GM19238 (cell line): ENCODE data around the gene ZMYM4.

Source experiments
- DNase-seq: peaks from one replicate; pipeline ENCODE4 v3.0.0; 2011; ENCODE audit warnings: low spot score; ENCODE audit not compliant: insufficient read length

Gene ZMYM4

DNA sequence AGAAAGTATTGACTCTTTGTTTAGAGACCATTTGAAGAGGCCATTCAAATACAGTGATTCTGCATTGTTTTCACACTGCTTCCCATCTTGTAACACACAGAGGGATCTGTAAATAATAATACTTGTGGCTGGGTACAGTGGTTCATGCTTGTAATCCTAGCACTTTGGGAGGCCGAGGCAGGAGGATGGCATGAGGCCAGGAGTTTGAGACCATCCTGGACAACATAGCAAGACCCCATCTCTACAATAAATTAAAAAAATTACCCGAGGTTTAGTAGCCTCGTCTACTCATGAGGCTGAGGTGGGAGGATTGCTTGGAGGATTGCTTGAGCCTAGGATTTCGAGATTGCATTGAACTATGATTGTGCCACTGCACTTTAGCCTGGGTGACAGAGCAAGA lies 5.7 kb downstream of the ZMYM4 start:
- DNase-seq: no peak

DNA sequence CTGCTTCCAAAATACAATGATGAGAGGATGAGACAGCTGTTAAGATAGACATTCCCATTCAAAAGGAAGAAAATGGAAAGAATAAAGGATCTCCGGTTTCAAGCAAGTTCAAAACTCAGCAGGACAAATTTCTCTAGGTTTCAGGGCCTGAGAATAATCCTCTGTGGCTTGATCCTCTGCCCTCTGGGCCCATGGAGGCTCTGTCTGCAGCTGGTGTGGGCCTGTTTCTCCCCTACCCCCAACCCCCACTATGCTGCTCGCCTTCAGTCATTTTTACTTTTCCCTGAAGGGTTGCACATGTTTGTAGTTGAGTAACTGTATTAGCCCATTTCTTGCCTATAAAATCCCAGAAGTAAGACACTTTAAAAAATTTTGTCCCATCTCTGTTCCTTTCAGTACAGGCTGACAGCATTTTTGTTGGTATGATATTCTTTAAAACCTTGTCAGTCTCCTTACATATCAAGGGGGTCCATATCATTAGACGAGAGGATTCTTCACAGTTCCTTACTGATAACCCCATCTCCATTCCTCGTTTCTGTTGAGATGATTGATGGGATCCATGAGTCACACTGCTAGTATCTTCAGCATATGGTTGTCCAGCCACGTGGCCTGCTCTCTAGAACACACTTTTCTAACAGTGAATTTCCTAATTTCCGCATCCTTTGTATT lies 10.5 kb downstream of the ZMYM4 start:
- DNase-seq: no peak

DNA sequence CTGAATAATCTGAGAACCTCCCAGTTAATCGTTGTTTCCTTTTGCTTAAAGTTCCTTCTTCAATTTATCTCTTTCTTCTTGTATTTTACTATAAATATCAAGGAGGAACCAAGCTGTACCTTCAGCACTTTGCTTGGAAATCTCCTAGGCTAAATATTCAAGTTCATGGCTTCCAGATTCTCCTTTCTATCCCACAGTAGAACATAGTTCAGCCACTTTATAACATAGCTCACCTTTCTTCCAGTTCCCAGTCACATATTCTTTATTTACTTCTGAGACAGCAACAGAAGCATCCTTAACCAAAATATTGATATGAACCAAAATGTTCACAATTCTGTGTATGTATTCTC lies 11.0 kb downstream of the ZMYM4 start:
- DNase-seq: no peak

DNA sequence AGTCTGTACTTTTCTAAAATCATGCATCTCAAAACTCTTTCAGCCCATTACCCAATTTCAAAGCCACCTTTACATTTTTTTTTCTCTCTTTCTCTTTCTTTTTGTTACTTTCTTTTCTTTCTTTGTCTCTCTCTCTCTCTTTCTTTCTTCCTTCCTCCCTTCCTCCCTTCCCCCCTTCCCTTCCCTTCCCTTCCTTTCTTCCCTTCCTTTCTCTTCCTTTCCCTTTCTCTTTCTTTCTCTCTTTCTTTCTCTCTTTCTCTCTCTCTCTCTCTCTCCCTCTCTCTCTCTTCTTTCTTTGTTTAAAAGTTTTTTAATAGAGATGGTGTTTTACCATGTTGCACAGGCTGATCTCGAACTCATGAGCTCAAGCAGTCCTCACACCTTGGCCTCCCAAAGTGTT lies 11.5 kb downstream of the ZMYM4 start:
- DNase-seq: no peak

DNA sequence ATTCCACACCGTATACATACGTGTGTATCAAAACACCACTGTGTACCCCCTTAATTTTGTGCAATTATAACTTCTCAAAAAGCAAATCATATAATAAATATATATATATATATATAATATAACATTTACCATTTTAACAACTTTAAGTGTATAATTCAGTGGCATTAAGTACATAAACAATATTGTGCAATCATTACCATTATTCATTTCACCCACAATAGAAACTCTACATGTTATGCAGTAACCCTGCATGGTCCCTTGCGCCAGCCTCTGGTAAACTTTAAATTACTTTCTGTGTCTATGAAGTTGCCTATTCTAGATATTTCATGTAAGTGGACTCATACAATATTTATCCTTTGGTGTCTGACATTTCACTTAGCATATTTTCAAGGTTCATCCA lies 13.1 kb downstream of the ZMYM4 start:
- DNase-seq: no peak

DNA sequence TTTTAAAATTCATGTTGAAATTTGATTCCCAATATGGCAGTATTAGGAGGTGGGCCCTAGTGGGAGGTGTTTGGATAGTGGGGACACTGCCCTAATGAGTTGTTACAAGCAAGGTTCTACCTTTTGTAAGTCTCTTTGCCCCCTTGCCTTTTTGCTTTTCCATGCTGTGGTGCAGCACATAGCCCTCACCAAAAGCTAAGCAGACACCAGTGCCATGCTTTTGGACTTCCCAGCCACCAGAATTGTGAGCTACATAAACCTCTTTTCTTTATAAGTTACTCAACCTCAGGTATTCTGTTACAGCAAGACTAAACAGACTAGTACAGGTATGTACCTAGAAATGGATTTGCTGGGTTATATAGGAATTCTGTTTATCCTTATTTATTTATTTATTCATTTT lies 13.7 kb downstream of the ZMYM4 start:
- DNase-seq: no peak

DNA sequence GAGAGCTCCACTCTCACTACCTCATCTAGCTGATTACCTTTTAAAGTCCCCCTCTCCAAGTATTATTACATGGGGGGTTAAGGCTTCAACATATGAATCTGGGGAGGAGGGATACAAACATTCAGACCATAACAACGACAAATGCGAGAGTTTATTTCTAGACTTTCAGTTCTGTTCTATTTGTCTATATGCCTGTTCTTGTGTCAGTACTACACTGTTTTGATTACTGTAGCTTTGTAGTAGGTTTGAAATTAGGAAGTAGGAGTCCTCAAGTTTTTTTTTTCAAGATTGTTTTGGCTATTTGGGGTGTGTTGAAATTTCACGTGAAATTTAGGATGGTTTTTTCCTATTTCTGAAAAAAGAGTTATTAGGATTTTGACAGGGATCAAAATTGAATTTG lies 16.3 kb downstream of the ZMYM4 start:
- no peak for DNase-seq

DNA sequence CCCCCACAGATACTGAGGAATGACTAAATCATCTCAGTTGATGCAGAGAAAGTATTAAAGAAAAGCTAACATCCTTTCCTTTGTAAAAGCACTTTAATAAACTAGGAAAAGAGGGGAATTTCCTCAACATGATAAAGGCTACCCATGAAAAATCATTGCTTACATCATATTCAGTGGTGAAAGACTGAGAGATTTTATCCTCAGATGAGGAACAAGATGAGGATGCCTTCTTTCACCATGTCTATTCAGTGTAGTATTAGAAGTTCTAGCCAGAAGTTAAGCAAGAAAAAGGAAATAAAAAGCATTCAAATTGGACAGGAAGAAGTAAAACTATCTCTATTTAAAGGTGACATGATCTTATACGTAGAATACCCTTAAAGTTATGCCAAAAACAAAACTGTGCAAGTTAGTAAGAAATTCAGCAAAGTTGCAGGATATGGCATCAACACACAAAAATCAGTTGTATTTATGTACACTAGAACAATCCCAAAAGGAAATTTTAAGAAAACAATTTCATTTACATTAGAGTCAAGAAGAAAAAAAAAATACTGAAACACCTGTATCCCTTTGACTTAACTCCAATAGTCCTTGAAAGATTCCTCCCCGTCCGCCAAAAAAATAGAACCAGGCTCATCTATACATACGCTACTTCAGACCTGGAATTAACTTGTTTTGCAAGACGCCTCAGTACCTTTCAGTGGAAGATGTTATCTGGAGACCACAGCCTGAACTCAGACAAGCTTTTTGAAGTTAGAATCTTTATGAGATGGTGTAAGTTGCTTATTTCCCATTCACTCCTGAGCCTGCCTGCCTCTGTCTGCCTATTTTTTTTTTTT lies 17.5 kb downstream of the ZMYM4 start:
- no peak for DNase-seq

DNA sequence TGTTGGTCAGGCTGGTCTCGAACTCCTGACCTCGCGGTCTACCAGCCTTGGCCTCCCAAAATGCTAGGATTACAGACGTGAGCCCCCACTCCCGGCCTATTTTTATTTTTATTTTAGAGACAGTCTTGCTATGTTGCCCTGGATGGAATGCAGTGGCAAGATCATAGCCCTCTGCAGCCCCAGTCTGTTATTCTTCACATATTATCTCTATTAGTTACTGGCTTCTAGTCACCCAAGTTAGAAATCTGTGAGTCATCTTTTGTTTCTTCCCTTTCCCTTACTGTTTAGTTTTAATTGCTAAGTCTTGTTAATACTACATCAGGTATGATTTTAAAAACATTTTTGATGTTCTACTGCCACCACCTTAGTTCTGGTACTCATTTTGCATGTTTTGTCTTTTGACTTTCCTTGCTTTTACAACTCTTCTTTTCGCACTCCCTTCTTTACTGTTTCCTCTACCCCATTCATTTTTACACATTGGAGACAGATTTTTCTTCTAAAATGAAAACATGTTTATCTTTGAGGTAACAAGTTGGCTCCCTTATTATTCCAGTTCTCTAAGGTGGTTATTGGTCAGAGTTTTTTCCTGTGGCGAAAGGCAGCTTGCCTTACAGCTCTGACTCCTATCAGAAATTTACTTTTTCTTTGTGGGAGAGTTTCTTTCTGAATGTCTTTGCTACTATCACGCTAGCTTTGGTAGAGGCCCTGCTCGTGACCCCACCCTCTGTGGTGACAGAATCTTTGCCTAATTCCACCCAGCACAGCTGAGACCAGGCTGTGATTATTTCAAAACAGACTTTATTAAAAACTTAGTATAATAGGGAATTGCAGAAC lies 19.5 kb downstream of the ZMYM4 start:
- DNase-seq: no peak

DNA sequence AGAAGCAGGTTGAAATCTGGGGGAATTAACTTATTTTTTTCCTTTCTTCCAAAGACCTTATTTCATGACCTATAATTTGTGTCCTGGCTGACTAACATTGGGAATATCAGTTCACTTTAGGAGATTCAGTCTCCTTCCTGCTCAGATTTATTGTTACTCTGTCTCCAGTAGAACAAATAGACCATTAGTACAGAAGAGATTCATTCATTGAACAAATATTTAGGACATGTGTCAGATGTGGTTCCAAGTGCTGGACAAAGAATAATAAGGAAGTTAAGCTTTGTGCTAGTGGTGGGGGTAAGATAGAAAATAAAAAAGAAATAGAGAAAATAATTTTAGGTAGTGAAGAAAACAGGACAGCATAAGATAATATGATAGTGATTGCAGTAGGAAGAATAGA lies 20.3 kb downstream of the ZMYM4 start:
- DNase-seq: no peak

DNA sequence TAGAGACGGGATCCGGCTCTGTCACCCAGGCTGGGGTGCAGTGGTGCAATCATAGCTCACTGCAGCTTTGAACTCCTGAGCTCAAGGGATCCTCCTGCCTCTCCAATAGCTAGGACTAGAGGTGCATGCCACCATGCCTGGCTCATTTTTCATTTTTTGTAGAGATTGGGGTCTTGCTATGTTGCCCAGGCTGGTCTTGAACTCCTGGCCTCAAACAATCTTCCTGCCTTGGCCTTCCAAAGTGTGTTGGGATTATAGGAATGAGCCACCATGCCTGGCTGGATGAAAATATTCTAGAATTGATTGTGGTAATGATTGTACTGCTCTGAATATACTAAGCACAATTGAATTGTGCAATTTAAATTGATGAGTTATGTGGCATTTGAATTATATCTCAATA lies 21.9 kb downstream of the ZMYM4 start:
- no peak for DNase-seq

DNA sequence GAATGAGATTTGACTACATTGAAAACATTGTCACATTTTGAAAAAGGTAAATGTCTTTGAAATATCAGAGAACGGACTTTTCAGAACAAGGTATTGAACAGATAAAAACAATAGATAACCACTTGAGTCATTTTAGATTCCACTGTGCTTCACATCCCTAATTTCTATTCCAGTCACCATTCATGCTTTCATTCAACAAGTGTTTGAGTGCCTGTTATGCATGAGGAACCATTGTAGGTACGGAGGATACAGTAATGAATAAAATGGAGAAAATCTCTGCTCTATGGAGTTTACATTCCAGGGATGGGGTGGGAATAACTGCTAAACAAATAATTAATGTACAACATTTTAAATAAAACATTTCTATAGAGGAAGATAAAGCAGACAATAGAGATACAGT lies 26.3 kb downstream of the ZMYM4 start:
- DNase-seq: no peak

DNA sequence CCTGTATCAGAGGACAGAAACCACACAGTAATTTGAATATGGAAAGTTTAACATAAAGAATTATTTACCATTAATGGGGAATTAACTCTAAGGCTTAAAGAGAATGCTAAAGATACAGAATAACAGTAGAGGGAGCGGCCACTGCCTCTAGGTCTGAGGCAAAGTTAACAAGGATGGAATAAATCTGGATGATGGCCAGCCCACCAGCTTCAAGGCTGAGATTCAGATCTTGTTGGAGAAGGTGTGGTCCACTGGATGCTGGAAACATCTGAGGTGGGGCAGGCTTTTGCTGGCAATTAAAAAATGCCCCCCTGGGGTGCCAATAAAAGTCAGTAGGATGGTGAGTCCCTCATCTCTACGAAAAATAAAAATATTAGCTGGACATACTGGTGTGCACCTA lies 29.4 kb downstream of the ZMYM4 start:
- no peak for DNase-seq

DNA sequence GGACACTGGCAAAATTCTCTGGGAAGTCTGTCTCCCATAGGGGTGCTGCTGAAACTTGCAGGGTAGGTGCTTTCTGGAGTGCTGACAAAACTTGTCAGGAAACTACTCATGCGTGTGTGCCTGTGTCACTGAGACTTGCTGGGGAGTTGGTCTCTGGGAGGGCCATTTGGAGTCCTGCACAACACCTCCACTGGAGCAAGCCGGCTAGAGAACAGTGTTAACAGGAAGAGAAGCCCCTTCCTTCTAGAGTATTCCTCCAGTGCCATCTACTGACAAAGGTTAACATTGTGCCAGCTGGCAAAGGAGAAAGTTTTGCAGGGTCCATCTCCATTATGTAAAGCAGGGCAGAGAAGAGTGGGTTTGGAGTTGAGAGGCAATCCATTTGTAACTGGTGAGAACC lies 30.0 kb downstream of the ZMYM4 start:
- peak; percentile 46 for DNase-seq

DNA sequence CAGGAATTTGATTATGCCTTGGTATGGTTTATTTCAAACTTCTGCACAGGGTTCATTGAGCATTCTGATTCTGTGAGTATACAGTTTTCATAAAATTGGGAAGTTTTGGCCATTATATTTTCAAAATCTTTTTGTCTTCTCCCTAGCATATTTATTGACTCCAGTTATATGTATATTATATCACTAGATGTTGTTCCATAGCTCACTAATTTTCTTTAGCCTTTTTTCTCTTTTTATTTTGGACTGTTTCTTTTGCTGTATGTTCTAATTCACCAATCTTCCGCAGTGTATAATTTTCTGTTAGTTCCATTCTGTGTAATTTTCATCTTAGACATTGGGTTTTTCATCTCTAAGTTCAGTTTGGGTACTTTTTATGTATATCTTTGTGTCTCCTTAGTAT lies 31.9 kb downstream of the ZMYM4 start:
- DNase-seq: no peak

DNA sequence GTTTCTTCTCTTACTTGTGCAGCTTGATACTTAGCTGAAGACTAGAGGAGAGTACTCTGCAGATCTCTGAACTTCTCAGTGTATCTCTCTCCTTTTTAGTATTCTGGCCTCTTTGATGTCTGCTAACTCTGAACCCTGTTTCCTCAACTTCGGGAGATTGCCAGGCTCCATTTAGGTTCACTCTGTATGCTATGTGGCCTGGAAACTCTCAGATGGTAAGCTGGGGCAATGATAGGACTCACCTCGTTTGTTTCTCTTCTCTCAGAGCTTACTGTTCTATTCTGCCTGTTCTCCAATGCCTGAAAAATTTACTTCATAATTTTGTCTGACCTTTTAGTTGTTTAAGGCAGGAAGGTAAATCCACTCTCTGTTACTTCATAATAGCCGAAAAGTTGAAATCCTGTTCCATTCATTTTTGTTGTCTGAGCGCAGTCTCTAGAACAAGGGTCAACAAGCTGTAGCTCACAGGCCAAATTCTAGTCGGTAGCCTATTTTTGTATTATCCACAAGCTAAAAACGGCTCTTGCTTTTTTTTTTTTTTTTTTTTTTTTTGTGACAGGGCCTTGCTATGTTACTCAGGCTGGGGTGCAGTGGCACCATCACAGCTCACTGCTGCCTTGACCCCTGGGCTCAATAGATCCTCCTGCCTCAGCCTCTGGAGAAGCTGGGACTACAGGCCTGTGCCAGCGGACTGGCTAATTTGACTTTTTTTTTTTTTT lies 33.3 kb downstream of the ZMYM4 start:
- DNase-seq: no peak

DNA sequence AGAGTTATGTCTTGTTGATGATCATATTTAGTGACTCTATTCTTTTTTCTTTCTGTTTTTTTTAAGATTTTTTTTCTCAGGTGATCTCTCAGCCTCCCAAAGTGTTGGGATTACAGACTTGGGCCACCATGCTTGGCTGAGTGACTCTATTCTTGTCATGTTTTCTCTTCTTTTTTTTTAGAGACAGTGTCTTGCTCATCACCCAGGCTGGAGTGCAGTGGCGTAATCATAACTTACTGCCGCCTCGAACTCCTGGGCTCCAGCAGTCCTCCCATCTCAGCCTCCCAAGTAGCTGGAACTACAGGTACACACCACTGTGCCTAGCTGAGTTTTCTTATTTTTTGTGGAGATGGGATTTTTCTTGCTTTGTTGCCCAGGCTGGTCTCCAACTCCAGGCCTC lies 36.9 kb downstream of the ZMYM4 start:
- DNase-seq: no peak

DNA sequence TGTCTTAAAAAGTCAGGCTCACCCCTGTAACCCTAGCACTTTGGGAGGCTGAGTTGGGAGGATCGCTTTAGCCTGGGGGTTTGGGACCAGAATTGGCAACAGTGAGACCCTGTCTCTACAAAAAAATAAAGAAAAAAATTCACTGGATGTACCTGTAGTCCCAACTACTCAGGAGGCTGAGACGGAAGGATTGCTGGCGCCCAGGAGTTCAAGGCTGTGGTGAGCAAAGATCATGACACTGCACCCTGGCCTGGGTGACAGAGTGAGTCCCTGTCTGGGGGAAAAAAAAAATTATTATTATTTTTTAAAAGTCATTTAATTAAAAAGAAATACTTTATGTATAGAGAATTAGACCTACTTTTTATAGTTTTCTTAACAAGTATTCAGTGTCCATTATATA lies 47.1 kb downstream of the ZMYM4 start:
- DNase-seq: no peak

DNA sequence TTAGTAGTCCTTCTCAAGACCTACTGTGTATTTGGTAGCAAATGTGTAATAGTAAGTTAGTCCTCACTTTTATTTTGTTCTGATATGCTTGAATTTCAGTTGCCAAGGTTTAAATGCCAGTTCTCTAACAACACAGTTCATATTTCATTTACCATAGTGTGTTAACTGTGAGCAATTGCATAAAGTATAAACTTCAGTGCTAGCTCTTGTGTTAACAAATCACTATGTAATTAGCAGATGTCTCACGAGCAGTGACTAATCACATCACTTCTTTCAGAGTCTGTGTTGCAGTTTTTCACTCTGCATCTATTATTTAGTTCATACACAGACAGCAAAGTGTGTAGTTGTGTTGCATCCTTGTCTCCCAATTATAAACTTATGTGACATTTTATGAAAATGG lies 47.8 kb downstream of the ZMYM4 start:
- DNase-seq: no peak

DNA sequence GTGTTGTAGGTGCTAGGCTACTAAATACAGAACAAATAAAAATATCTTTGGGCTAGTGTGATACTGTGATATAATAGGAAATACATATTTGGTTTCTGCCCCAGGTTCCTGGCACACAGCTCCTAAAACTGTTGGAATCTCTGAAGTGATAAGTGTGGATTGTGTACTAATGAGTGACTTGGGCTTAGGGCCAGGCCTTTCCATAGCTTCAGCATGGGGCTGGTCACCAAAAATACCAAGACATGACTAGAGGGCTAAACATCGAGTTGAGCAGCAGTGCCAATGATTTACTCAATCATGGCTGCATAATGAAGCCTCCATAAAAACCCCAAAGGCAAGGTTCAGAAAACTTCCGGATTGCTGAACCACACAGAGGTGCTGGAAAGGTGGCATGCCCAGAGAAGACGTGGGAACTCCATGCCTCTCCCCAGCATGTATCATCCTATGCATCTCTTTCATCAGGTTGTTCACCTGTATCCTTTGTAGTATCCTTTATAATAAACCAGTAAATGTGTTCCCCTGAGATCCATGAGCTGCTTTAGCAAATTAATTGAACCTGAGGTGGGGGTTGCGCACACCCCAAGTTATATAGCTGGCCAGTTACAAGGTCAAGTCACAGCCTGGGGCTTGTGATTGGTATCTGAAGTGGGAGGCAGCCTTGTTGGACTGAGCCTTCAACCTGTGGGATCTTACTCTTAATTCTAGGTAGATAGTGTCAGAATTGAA lies 51.6 kb downstream of the ZMYM4 start:
- no peak for DNase-seq

DNA sequence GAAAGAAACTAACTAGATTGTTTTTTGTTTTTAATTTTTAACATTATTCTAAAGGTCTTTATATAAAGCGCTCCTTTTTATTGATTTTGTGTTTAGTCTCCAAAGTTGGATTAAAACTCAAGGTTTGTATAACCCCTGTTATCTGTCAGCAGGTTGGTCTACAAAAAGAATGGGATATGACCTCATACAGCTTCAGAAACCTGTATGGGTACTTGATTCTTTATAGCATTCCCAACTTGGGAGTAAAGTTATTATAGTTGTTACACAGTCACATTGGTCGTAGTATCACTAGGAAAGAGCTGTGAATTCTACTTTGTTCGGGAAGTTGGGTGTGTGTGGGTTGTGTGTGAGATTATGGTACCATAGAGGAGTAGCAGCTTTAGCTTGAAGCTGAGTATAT lies 52.4 kb downstream of the ZMYM4 start:
- DNase-seq: no peak
